CD14-positive monocyte (primary cell): ENCODE measurements around the gene CENPX. TPM values are rescaled to one million over a fixed set of nuclear protein-coding genes. Genes with fewer than 3 reads are reported as not detected.

Experiments
- DNase-seq, 3 donors: peaks; one replicate each; pipeline ENCODE4 v3.0.0-alpha.2; 2011 to 2022
- H2AFZ ChIP-seq: 2 replicates; pipeline ENCODE4 v1.6.0; 2012; ENCODE audit warnings: mild to moderate bottlenecking, low read depth, low read length, inconsistent platforms; ENCODE audit not compliant: insufficient read depth, poor library complexity, severe bottlenecking
- H3K27ac ChIP-seq, 2 donors: 1 replicate in 1 of 2; 2 replicates in 1 of 2; pipeline ENCODE4 v1.5.1; 2012 to 2013; ENCODE audit warnings: low read length in 2 of 2, control low read depth in 1 of 2, inconsistent platforms in 1 of 2, low read depth in 1 of 2, mild to moderate bottlenecking in 1 of 2
- H3K27me3 ChIP-seq, 2 donors: one replicate each; pipeline versions ENCODE4 v1.6.0 to v1.6.1; 2011 to 2013; ENCODE audit warnings: low read length in 2 of 2; ENCODE audit not compliant: control insufficient read depth in 2 of 2, insufficient read depth in 2 of 2
- H3K36me3 ChIP-seq, 2 donors: replicated peaks in 1 of 2; 1 replicate in 1 of 2; 2 replicates in 1 of 2; pipeline versions ENCODE4 v1.5.1 to v1.6.1; 2012 to 2013; ENCODE audit warnings: low read length in 2 of 2, control low read depth in 1 of 2, inconsistent platforms in 1 of 2, mild to moderate bottlenecking in 1 of 2; ENCODE audit not compliant: insufficient read depth in 2 of 2, control insufficient read depth in 1 of 2
- H3K4me1 ChIP-seq, 2 donors: 1 replicate in 1 of 2; 2 replicates in 1 of 2; pipeline versions ENCODE4 v1.5.1 to v1.6.1; 2012 to 2013; ENCODE audit warnings: low read length in 2 of 2, control low read depth in 1 of 2, inconsistent platforms in 1 of 2, mild to moderate bottlenecking in 1 of 2, moderate library complexity in 1 of 2; ENCODE audit not compliant: insufficient read depth in 2 of 2, control insufficient read depth in 1 of 2
- H3K4me2 ChIP-seq: replicated peaks from 2 replicates; pipeline ENCODE3; 2012; ENCODE audit warnings: low read length, moderate library complexity, mild to moderate bottlenecking; ENCODE audit not compliant: poor library complexity, severe bottlenecking; ENCODE audit errors: extremely low read depth
- H3K4me3 ChIP-seq, 3 experiments: fragments of 200-600 bp in 1 of 3; sonication (generic) in 1 of 3; replicated peaks in 1 of 3; 1 replicate in 2 of 3; 2 replicates in 1 of 3; pipeline ENCODE4 v1.5.1; 2011 to 2013; ENCODE audit warnings: low read length in 3 of 3, mild to moderate bottlenecking in 3 of 3, control low read depth in 2 of 3, low read depth in 2 of 3, inconsistent platforms in 1 of 3, moderate library complexity in 1 of 3
- H3K79me2 ChIP-seq: 2 replicates; pipeline ENCODE4 v1.6.0; 2012; ENCODE audit warnings: mild to moderate bottlenecking, control low read depth, inconsistent platforms, low read length, moderate library complexity; ENCODE audit not compliant: insufficient read depth
- H3K9ac ChIP-seq: 2 replicates; pipeline ENCODE4 v1.6.0; 2017; ENCODE audit warnings: low read length, mild to moderate bottlenecking; ENCODE audit not compliant: insufficient read depth, poor library complexity, severe bottlenecking
- H3K9me3 ChIP-seq, 2 donors: replicated peaks in 1 of 2; 1 replicate in 1 of 2; 2 replicates in 1 of 2; pipeline versions ENCODE4 v1.5.1 to v1.6.1; 2012 to 2013; ENCODE audit warnings: low read length in 2 of 2, control low read depth in 1 of 2; ENCODE audit not compliant: control insufficient read depth in 1 of 2, insufficient read depth in 1 of 2
- H4K20me1 ChIP-seq: 2 replicates; pipeline ENCODE4 v1.6.0; 2012; ENCODE audit warnings: mild to moderate bottlenecking, low read length, control low read depth, moderate library complexity; ENCODE audit not compliant: insufficient read depth
- H3K27ac Mint-ChIP-seq, 7 donors: one replicate each; pipeline ENCODE4 v1.8.0; 2020; ENCODE audit warnings: mild to moderate bottlenecking in 7 of 7, mixed read lengths in 7 of 7, moderate library complexity in 6 of 7, inconsistent platforms in 2 of 7
- H3K27me3 Mint-ChIP-seq, 3 donors: one replicate each; pipeline ENCODE4 v1.8.0; 2021 to 2022; ENCODE audit warnings: low read depth in 3 of 3, mild to moderate bottlenecking in 3 of 3, mixed read lengths in 3 of 3, moderate library complexity in 3 of 3, inconsistent platforms in 1 of 3
- H3K36me3 Mint-ChIP-seq, 2 donors: one replicate each; pipeline ENCODE4 v1.8.0; 2020; ENCODE audit warnings: mixed read lengths in 2 of 2, inconsistent platforms in 1 of 2, mild to moderate bottlenecking in 1 of 2
- H3K4me1 Mint-ChIP-seq: one replicate; pipeline ENCODE4 v1.8.0; 2020; ENCODE audit warnings: mild to moderate bottlenecking, mixed read lengths
- H3K4me3 Mint-ChIP-seq, 2 donors: one replicate each; pipeline ENCODE4 v1.8.0; 2020; ENCODE audit warnings: mild to moderate bottlenecking in 2 of 2, mixed read lengths in 2 of 2, moderate library complexity in 1 of 2
- H3K9me3 Mint-ChIP-seq, 7 donors: one replicate each; pipeline ENCODE4 v1.8.0; 2020 to 2022; ENCODE audit warnings: mixed read lengths in 7 of 7, mild to moderate bottlenecking in 6 of 7, moderate library complexity in 6 of 7, inconsistent platforms in 2 of 7
- CTCF ChIP-seq: fragments of 200-600 bp; IDR thresholded peaks from one replicate; pipeline ENCODE4 v1.8.0; 2022; ENCODE audit warnings: antibody characterized with exemption, mild to moderate bottlenecking
- WGBS: methylation state at CpG from one replicate; pipeline ENCODE4 v1.1.5; 2013; ENCODE audit warnings: missing lambda C conversion rate; ENCODE audit not compliant: insufficient coverage; 5-methylcytosine and 5-hydroxymethylcytosine counted together
- intact Hi-C, 2 donors: fragments of 100-400 bp; cut with micrococcal nuclease; formaldehyde crosslinking; loops; one replicate each; pipeline versions ENCODE4 v1.15.0 to v1.15.1; 2023
- polyA plus RNA-seq, 3 donors: library from polyadenylated mRNA; depleted of rRNA in 1 of 3; unstranded in 2 of 3; stranded (reverse) in 1 of 3; fragments of 300-500 nt in 2 of 3; fragments of >200 nt in 1 of 3; fragmentation: Illumina TruSeq in 2 of 3; gene quantifications; 1 replicate in 2 of 3; 2 replicates in 1 of 3; pipeline ENCODE4 v1.2.3, GENCODE V29; 2012 to 2021

Gene CENPX
- polyA plus RNA-seq, 3 donors = 47.7 to 57.0 (median 55.9) TPM

DNA sequence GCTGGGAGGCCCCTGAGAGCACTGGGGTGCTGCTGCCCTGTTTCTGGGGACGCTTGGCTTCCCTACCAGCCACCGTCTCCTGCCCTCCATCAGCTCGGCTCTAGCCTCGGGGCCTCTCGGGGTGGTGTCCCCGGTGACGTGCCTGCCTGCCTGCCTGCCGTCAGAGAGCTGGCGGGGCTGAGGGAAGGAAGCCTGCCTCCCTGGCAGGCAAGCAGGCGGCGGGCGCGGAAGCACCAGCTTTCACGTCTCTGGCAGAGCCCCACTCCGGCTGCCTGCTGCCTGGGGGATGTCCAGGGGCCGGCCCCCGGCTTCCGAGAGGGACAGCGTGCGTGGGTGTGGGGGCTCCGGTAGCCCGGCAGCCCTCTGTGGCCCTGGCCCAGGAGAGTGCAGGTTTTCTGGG is 9.3 kb downstream of the CENPX start:
- no peaks in the 10 kb centered on the region for H3K4me1 ChIP-seq
- H3K27ac ChIP-seq = no peak overlapping the region
- Mint-ChIP-seq H3K4me3 (no peak overlapping the region), H3K4me1 (no peaks in the 10 kb centered on the region), H3K27me3 (peaks cover 0 to 2% (median 2%) of the 10 kb centered on the region in 3 donors), H3K36me3 (peaks cover 2 to 21% of the 10 kb centered on the region in 2 donors), H3K27ac (no peak overlapping the region), H3K9me3 (no peaks in the 10 kb centered on the region)
- TF ChIP-seq CTCF = no peak
- 41% methylated on average over 17 of the region's 22 CpGs for WGBS
- DNase-seq = no peak
- intact Hi-C loops = no loop called here
- no peak overlapping the region for H2AFZ ChIP-seq
- H3K9ac ChIP-seq = no peak overlapping the region
- H4K20me1 ChIP-seq = no peaks in the 10 kb centered on the region
- no peak overlapping the region for H3K4me3 ChIP-seq
- peaks cover 16 to 17% of the 10 kb centered on the region in 2 donors for H3K36me3 ChIP-seq
- H3K4me2 ChIP-seq = no peak overlapping the region
- H3K79me2 ChIP-seq = no peaks in the 10 kb centered on the region
- no peaks in the 10 kb centered on the region for H3K9me3 ChIP-seq
- H3K27me3 ChIP-seq = no peaks in the 10 kb centered on the region

DNA sequence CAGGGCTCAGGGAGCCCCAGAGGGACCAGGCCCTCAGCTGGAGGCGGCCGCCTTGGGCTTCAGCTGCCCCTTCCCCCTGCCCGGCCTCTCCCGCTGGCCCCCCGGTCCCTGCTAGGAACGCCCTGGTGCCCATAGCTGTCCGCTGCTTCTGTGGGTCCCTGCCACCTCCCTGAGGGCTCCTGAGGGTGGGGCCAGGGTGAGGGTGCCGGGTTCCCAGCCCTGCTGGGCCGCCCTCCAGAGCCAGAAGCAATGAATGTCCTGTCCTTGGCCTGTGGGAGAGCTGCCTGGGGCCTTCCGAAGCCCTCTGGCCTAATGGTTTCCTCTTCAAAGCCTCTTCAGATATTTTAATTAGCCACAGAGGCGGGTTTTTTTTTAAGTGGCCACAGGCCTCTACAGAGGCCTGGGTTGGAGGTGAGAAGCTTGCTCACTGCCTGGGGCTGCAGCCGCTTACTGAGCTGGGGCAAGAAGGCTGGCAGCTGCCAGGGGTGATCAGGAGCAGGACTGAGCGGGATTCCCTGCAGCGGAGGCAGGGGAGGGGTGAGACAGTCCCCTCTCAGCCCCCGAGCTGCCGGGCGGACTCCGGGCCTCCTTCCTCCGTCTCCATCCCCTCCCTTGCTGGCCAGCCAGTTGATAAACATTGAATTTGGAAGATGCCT is 9.9 kb downstream of the CENPX start:
- intact Hi-C loops = no loop called here
- no peak for TF ChIP-seq CTCF

More for the DNA sequence above, 9.9 kb downstream of the CENPX start:
- Histone ChIP-seq H2AFZ (no peak overlapping the region), H3K4me1 (no peaks in the 10 kb centered on the region), H3K9ac (no peak overlapping the region), H4K20me1 (no peaks in the 10 kb centered on the region), H3K4me2 (no peak overlapping the region), H3K27me3 (no peaks in the 10 kb centered on the region), H3K79me2 (no peaks in the 10 kb centered on the region), H3K36me3 (peaks cover 11 to 16% of the 10 kb centered on the region in 2 donors), H3K27ac (no peak overlapping the region), H3K4me3 (no peak overlapping the region), H3K9me3 (no peaks in the 10 kb centered on the region)
- DNase-seq = no peak
- no peaks in the 10 kb centered on the region for H3K4me1 Mint-ChIP-seq
- H3K27ac Mint-ChIP-seq = peak overlapping the region in 1 of 7 donors; percentile 63
- no peak overlapping the region for H3K4me3 Mint-ChIP-seq
- 97% methylated on average over 10 of the region's 19 CpGs for WGBS
- peaks cover 0 to 2% (median 2%) of the 10 kb centered on the region in 3 donors for H3K27me3 Mint-ChIP-seq
- H3K9me3 Mint-ChIP-seq = no peaks in the 10 kb centered on the region
- peaks cover 2 to 17% of the 10 kb centered on the region in 2 donors for H3K36me3 Mint-ChIP-seq
